GM19240 (cell line): ENCODE measurements around the gene ALDH8A1.

Experiments
- DNase-seq: peaks from one replicate; pipeline ENCODE4 v3.0.0; 2011; ENCODE audit warnings: low spot score; ENCODE audit not compliant: insufficient read length

ALDH8A1 gene

DNA sequence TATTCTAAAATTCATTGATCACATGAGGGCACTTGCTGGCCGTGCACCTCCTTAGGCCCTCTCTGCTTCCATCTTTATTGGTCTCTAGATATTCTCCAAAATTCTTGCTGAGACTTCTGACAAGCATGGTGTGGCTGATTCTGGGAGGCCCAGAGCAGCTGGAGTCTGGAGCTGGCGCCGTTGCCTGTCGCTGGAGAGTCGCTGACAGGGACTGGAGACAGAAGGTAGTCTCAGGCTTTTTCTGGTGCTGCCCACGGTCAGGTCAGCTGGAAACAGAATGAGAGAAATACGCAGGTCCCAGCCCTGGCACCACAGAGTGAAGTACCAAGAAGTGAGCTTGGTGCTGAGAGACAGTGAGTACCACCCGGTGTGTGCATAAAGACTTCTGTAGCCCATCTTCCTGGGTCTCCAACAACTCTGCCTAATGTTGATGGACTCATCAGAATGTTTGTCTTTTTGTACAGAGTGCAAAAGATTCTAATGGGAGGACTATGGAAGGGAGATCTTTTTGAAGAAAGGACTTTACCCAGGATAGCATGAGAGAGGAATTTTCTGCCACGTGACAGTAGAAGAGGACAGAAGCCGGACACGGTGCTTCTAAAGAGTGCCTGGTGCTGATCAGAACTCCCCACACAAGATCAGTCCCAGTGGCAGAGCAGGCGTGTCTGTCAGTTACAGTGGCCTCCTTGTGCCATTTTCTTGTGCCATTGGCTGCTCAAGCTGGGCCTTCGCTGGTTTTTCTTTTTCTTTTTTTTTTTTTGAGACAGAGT, 1.8 kb upstream of the ALDH8A1 start:
- no peak for DNase-seq

DNA sequence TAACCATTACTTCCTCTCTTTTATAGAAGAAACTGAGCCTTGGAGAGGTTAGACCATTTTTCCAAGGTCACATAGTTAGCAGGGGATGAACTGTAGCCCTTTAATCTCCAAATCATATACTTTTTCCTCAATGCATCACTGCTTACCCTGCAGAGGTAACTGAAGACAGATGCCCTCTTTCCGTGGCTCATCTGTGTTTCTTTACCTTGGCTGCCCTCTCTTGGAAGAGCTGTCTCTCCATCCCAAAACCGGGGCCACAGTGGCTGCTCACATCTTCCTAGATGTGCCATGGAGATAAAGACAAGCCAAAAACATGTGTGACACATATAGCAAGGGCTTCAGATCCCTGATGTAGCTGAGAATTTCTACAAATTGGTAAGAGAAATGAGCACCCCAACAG, 581 bp upstream of the ALDH8A1 start:
- DNase-seq: no peak

DNA sequence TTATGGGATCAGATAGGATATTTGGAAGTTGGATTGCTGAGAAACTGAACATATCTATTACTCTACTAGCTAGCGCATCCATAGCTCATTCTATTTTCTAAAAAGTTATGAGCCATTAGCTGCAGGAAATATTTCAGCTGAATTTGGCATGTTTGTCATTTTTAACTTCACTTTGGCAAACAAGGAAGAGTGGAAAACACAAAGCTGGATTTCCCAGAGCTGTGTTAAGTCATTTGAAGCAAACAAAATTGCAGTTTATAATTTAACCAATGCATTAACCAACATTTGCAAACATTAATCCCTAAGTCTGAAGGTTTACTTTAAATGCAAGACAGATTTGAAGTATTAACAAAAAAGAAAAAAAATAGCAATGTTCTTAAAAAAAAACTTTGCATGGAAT, 1.2 kb downstream of the ALDH8A1 start:
- DNase-seq: no peak

- DNase-seq: no peak
Observed at GRCh38 chr6:134948142-134948541, 1.8 kb downstream of the ALDH8A1 start.

DNA sequence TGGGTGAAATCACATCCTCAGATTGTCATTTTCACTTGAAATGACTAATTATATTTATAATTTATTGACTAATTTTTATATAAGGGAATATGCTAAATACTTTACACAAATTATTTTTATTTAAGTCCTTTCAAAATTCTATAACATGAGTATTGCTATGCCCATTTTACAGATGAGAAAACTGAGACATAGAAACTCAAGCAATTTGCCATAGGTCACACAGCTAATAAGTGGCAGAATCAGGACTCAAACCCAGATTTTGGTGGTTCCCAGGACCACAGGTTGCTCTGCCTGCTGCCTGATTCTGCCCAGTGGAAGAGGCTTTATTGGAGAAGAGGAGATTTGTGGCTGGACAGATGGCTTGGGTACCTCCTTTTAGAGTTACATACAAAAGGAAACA, 4.9 kb downstream of the ALDH8A1 start:
- no peak for DNase-seq

GRCh38 chr6:134943522-134944111, 6.3 kb downstream of the ALDH8A1 start:
- no peak for DNase-seq

DNA sequence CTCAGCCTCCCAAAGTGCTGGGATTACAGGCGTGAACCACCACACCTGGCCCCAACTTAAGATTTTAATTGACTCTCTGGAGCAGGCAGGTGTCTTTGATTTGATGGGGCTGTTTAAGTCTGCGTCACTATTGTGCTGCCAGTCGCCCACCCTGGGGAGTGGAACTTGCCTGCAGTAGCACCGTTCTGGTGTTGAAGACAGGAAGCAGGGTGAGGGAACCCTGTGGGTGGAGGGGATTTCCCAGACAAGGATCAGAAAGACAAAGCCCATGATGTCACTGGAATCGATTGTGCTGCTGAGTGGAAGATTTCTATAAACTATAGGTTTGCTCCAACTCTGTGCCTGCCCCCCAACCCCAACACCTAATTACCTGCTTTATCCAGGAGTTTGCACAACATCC, 11.0 kb downstream of the ALDH8A1 start:
- no peak for DNase-seq

- DNase-seq: no peak
Observed at GRCh38 chr6:134937426-134937825, 12.5 kb downstream of the ALDH8A1 start.

GRCh38 chr6:134936931-134937330, 13.0 kb downstream of the ALDH8A1 start:
- no peak for DNase-seq

GRCh38 chr6:134936476-134936875, 13.4 kb downstream of the ALDH8A1 start:
- no peak for DNase-seq

- DNase-seq: no peak
Observed at GRCh38 chr6:134934793-134935485, 15.0 kb downstream of the ALDH8A1 start.

DNA sequence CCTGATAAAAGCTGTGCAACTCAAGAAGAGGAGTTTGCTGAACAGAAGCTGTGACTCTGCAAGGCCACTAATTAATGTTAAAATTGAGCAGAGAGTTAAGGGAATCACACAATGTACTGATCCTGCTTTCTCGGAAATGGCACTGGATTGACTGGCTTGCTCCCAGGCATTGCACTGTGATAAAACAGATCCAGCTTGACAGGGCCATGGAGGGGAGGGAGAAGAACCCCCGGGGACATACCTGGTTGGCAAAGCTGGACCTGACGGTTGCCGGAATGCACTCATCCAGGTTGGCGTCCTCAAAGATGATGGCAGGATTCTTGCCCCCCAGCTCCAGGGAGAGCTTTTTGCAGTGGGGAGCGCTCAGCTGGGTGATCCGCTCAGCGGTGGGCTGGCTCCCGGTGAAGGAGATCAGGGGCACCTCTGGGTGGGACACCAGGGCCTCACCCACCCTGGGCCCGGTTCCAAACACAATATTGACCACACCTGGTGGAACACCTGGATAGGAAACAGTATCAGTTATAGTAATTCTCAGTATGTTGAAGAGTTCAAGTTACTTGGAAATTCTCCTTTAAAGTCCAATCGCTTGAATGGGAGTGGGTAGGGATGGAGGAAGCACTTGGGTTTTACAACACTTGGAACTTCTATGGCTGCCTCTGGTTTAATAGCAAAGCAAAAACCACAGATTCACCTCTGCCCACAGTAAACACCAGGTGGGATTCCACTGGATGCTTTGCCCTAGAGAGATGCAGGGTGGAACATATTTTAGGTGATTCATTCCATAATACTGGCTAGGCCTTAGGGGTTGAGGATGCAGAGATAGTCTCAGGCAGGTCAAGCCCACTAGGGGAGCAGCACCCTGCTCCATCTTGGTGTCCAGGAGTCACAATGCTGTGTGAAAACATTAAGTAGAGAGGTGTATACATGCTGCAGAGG, 17.1 kb downstream of the ALDH8A1 start:
- no peak for DNase-seq

DNA sequence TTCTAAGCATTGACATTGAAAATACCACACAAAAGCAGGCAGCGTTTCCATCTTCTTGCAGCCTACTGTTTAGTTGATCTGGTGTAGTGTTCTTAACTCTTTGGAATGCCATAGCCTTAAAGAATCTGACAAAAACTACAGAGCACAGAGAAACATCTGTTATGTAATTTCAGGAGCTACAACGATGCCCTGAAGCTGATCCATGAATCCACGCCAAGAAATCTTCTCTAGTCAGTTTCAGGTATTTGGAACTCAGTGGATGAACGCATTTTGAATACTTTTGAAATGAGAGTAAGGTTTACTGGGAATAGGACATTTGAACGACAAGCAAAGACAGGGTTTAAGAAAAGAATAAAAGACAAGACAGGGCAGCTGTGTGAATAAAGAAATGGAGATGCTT, 17.8 kb downstream of the ALDH8A1 start:
- no peak for DNase-seq

DNA sequence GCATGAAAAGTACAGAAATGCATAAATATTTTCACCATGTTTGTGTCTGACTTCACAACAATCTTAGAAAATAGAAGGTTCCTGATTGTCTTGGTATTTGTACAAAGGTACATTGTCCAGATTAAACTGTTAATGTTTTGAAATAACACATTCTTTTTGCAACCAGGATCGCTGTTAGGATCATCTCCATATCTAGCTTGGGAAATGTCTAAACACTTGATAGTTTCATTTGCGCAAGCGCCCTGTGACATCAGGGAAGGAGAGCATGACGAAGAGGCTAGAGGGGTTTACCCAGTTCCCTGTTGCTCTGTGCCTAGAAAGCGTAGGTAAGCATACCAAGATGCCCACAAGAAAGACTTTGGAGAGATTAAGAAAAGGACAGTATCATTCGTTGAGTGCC, 19.4 kb downstream of the ALDH8A1 start:
- no peak for DNase-seq

- DNase-seq: no peak
Observed at GRCh38 chr6:134928151-134928900, 21.6 kb downstream of the ALDH8A1 start.

- DNase-seq: no peak
Observed at GRCh38 chr6:134925800-134926199, 24.1 kb downstream of the ALDH8A1 start.

GRCh38 chr6:134921721-134922261, 28.1 kb downstream of the ALDH8A1 start:
- DNase-seq: no peak

- no peak for DNase-seq
Observed at GRCh38 chr6:134921276-134921675, 28.6 kb downstream of the ALDH8A1 start.

DNA sequence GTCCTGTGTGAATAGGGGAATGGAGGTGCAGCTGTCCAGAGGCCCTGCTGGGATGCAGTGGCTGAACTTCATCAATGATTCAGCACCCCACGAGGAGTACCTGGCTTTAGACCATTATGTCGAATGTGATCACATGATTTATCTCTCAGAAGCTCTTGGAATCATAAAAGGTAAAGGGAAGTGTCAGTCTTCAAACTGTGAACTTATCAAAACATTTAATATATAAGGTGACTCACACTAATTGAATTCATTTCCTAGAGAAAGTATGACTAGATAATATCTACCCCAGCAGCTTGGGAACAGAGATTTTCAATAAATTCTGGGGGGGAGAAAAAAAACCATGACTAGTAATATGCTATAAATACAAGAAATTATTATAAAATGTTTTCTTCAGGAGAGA, 29.5 kb downstream of the ALDH8A1 start:
- DNase-seq: no peak

DNA sequence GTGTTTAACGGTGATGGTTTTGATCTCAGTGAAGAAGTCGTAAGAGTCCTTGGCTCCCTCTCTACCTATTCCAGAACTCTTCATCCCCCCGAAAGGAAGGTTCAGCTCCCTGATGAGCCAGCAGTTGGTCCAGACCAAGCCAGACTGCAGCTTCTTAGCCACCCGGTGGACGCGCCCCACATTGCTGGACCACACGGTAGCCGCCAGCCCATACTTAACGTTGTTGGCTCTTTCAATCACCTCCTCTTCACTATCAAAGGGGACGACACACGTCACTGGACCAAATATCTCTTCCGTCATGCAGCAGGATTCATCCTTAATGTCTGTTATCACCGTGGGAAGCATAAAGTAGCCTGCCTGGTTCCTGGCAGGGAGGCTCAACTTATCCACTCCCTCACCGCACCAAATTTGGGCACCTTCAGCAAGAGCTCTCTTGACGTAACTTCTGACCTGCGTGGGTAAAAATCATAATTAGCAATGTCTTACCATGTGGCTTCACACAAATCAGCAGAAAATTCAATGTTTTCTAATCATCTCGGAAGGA, 31.4 kb downstream of the ALDH8A1 start:
- DNase-seq: no peak
